Measurements from ENCODE around the gene CEACAM6.

CEACAM6 gene

GRCh38 chr19:41801031-41801430 is 45.7 kb downstream of the CEACAM6 start:
- DNase-seq, result no peak

DNA sequence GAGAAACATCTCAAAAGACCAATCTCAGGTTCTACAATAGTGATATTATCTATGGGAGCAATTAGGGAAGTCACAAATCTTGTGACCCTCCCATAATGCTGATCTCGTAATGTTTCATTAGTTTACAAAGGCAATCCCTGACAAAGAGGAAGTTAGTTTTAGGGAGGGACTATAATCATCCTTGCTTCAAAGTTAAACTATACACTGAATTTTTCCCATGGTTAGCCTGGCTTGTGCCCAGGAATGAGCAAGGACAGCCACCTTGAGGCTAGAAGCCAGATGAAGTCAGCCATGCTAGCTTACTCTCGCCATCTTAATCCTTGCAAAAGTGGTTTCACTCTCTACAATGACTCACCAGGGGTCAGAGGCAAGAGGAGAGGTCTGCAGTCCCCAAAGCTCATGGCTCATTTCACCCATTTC is 46.5 kb downstream of the CEACAM6 start:
- no peak for DNase-seq

GRCh38 chr19:41802770-41803169 is 47.4 kb downstream of the CEACAM6 start:
- no peak for DNase-seq

DNA sequence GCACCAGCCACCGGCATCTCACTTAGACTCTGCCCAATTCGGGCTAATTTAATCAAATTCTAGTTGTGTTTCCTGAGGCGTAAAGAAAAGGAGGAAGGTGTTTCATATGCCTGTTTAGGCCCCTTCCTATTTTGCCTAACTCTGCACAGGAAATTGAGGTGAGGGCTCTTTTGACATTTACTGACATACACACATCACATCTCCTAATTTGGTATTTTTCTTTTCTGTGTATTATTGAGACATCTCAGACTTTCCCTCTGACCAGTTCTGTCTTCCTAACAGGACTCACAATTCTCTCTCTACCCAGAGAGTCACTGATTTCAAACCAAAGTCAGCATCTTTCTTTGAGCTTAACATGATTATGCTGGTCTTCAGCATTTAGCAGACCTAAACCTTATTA is 49.0 kb downstream of the CEACAM6 start:
- no peak for DNase-seq

GRCh38 chr19:41807176-41807575 is 51.8 kb downstream of the CEACAM6 start:
- no peak for DNase-seq

GRCh38 chr19:41808663-41809566 is 53.6 kb downstream of the CEACAM6 start:
- DNase-seq, result no peak

DNA sequence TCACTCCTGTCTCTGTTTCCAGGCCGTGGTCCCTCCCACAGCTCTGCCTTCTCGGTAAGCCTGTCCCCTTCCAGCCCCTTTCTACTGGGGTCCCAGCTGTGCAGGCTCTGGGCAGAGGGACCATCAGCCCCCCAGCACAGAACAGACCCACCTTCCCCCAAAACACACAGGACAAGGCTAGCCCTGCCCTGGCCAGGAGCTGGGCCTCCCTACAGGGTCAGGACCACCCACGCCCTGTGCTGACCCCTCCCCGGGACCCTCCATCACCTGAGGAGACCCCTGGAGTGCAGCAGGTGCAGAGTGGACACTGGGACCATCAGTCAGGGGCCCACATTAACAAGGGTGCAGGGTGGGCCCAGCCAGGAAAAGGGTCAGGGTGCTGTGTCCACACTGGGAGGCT is 55.0 kb downstream of the CEACAM6 start:
- no peak for DNase-seq

- DNase-seq, result no peak
These were observed 55.7 kb downstream of the CEACAM6 start for GRCh38 chr19:41811036-41811435.

GRCh38 chr19:41811981-41812380 is 56.7 kb downstream of the CEACAM6 start:
- DNase-seq, result no peak

DNA sequence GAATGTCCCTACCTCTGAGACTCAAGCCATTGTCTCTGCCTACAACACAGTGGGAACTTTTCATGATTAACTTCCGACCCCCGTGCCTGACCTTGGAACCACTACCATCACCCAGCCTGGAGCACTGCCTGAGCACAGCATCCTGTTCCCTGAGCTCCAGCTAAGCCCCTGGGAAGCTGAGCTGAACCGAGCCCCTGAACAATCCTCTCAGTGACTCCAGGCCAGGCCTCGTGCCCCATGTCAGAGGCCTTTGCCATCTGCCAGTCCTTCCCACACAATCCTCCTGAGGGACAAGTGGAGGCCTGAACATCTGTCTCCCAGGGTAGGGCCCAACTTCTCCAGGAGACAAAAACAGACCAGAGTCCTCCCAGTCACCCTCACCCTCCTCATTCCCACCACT is 58.6 kb downstream of the CEACAM6 start:
- DNase-seq, result no peak

DNA sequence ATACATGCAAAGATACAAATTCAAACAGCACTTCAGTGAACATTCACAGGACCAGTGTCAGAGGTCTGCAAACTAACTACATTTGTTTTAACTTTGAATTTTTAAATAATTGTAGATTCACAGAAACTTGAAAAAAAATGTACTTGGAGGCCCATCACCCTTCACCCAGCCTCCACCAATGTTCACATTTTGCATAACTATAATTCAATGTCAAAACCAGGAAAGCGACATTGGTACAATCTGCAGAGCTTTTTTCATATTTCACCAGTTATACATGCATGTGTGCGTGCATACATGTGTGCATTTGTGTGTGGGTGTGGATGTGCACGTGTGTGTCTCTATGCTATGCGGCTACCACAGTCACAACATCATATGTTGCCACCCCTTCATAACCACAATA is 60.0 kb downstream of the CEACAM6 start:
- DNase-seq, result no peak

GRCh38 chr19:41816761-41817160 is 61.4 kb downstream of the CEACAM6 start:
- DNase-seq, result no peak

DNA sequence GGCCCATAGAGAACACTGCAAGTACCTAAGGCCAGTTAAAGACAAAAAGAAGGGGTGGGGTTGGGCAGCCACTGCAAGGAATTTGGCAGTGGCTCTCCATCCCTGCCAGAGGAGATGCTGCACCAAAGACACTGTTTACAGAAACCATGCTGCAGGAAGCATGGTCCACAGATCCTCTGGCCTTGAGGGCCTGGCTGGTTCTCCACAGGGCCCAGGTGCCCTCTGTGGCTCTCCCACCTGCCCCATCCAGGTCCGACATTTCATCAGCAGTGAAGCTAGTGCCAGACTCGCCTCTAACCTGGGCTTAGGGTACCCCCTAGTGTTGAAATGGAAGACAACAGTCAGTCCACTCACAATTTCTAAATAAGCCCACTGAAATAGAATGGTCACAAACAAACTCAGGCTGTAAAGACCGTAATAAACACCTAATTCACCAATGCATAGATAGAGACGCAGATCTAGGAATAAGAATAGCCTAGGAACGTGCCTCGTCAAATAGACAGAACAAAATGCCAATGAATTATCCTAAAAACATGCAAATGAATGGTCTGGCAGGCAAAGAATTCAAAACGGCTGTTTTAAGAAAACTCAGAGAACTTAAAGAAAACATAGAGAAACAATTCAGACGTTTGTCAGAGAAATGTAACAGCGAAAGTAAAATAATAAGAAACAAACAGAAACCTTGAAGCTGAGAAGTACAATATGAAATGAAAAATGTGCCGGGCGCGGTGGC is 65.8 kb downstream of the CEACAM6 start:
- DNase-seq, result peak; percentile 15 to 34

Data from SW 1271 (cell line).